Measurements from ENCODE around the gene JADE1.

Gene JADE1

GRCh38 chr4:128879283-128879682 is 69.8 kb downstream of the JADE1 start:
- DNase-seq, result no peak

GRCh38 chr4:128879971-128880370 is 70.5 kb downstream of the JADE1 start:
- no peak for DNase-seq

- DNase-seq, result no peak
These were observed 71.2 kb downstream of the JADE1 start for GRCh38 chr4:128880662-128881061.

GRCh38 chr4:128904821-128905220 is 95.3 kb downstream of the JADE1 start:
- no peak for DNase-seq

- DNase-seq, result no peak
These were observed 97.1 kb downstream of the JADE1 start for GRCh38 chr4:128906581-128906980.

GRCh38 chr4:128907981-128908380 is 98.5 kb downstream of the JADE1 start:
- DNase-seq, result no peak

GRCh38 chr4:128908735-128909134 is 99.2 kb downstream of the JADE1 start:
- DNase-seq, result no peak

GRCh38 chr4:128913228-128913627 is 103.7 kb downstream of the JADE1 start:
- no peak for DNase-seq

- DNase-seq, result no peak
These were observed 106.0 kb downstream of the JADE1 start for GRCh38 chr4:128915544-128915943.

- no peak for DNase-seq
These were observed 107.3 kb downstream of the JADE1 start for GRCh38 chr4:128916832-128917231.

GRCh38 chr4:128917781-128918180 is 108.3 kb downstream of the JADE1 start:
- no peak for DNase-seq

GRCh38 chr4:128921954-128922353 is 112.5 kb downstream of the JADE1 start:
- DNase-seq, result no peak
